ENCODE data around the gene USP17L20.
"Not testable (repeated sequence)": the region's sequence is repeated elsewhere in the genome, so short reads cannot be mapped to it uniquely, and the experiment has no call there.

Gene USP17L20, protein sequence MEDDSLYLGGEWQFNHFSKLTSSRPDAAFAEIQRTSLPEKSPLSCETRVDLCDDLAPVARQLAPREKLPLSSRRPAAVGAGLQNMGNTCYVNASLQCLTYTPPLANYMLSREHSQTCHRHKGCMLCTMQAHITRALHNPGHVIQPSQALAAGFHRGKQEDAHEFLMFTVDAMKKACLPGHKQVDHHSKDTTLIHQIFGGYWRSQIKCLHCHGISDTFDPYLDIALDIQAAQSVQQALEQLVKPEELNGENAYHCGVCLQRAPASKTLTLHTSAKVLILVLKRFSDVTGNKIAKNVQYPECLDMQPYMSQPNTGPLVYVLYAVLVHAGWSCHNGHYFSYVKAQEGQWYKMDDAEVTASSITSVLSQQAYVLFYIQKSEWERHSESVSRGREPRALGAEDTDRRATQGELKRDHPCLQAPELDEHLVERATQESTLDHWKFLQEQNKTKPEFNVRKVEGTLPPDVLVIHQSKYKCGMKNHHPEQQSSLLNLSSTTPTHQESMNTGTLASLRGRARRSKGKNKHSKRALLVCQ
- 0 reads per million in 4 experiments for total RNA-seq

DNA sequence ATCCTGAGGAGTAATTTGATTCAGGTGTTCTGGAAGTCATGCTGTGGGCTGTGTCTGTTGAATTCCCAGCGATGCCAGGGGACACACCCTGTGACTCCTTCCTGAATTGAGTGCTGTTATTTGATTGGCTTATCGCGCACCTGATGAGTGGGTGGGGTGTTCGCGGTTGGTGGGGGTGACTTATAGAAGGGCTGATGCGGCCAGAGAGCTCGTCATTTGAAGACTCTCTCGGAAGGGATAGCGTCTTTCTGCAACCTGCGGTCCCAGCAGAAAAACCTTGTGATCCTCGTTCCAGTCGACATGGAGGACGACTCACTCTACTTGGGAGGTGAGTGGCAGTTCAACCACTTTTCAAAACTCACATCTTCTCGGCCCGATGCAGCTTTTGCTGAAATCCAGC, at the start of gene USP17L20:
Gene USP17L20 (plus strand): TSS at position 301 of the 400 bp plus-strand sequence. CDS start 0 bp downstream, at position 301.
- DNase-seq, result not testable (repeated sequence)

DNA sequence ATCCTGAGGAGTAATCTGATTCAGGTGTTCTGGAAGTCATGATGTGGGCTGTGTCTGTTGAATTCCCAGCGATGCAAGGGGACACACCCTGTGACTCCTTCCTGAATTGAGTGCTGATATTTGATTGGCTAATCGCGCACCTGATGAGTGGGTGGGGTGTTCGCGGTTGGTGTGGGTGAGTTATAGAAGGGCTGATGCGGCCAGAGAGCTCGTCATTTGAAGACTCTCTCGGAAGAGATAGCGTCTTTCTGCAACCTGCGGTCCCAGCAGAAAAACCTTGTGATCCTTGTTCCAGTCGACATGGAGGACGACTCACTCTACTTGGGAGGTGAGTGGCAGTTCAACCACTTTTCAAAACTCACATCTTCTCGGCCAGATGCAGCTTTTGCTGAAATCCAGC, 47.6 kb upstream of the USP17L20 start, which contains the start of gene USP17L10:
Gene USP17L10 (plus strand): TSS at position 301 of the 400 bp plus-strand sequence. CDS start 0 bp downstream, at position 301.
- DNase-seq, result not testable (repeated sequence)

DNA sequence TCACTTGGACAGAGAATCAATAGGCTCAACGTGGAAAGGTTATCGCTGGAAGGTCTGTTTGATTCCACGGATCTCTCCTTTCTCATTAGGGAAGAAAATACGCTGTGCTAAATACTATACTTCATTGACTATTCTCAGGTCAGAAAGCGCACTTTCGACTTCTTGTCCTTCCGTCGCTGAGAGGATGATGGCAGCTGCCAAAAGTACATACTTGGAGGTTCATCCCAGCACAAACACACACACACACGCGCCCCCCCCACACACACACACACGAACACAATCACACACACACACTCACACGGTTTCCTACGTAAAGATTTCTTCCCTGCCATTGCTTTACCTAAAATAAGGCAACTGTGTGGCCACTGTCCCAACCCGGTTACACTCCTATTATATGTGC, 43.2 kb upstream of the USP17L20 start:
- DNase-seq, result not testable (repeated sequence)

DNA sequence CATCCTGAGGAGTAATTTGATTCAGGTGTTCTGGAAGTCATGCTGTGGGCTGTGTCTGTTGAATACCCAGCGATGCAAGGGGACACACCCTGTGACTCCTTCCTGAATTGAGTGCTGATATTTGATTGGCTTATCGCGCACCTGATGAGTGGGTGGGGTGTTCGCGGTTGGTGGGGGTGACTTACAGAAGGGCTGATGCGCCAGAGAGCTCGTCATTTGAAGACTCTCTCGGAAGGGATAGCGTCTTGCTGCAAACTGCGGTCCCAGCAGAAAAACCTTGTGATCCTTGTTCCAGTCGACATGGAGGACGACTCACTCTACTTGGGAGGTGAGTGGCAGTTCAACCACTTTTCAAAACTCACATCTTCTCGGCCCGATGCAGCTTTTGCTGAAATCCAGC, 42.8 kb upstream of the USP17L20 start, which contains the start of gene USP17L11:
Gene USP17L11 (plus strand): TSS at position 301 of the 400 bp plus-strand sequence. CDS start 0 bp downstream, at position 301.
- DNase-seq, result not testable (repeated sequence)

DNA sequence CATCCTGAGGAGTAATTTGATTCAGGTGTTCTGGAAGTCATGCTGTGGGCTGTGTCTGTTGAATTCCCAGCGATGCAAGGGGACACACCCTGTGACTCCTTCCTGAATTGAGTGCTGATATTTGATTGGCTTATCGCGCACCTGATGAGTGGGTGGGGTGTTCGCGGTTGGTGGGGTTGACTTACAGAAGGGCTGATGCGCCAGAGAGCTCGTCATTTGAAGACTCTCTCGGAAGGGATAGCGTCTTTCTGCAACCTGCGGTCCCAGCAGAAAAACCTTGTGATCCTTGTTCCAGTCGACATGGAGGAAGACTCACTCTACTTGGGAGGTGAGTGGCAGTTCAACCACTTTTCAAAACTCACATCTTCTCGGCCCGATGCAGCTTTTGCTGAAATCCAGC, 38.1 kb upstream of the USP17L20 start, which contains the start of gene USP17L12:
Gene USP17L12 (plus strand): TSS at position 301 of the 400 bp plus-strand sequence. CDS start 0 bp downstream, at position 301.
- DNase-seq, result not testable (repeated sequence)

DNA sequence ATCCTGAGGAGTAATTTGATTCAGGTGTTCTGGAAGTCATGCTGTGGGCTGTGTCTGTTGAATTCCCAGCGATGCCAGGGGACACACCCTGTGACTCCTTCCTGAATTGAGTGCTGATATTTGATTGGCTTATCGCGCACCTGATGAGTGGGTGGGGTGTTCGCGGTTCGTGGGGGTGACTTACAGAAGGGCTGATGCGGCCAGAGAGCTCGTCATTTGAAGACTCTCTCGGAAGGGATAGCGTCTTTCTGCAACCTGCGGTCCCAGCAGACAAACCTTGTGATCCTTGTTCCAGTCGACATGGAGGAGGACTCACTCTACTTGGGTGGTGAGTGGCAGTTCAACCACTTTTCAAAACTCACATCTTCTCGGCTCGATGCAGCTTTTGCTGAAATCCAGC, 33.3 kb upstream of the USP17L20 start, which contains the start of gene USP17L13:
Gene USP17L13 (plus strand): TSS at position 301 of the 400 bp plus-strand sequence. CDS start 0 bp downstream, at position 301.
- DNase-seq, result not testable (repeated sequence)

DNA sequence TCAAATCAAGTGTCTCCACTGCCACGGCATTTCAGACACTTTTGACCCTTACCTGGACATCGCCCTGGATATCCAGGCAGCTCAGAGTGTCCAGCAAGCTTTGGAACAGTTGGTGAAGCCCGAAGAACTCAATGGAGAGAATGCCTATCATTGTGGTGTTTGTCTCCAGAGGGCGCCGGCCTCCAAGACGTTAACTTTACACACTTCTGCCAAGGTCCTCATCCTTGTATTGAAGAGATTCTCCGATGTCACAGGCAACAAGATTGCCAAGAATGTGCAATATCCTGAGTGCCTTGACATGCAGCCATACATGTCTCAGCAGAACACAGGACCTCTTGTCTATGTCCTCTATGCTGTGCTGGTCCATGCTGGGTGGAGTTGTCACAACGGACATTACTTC, 27.7 kb upstream of the USP17L20 start:
- not testable (repeated sequence) for DNase-seq

DNA sequence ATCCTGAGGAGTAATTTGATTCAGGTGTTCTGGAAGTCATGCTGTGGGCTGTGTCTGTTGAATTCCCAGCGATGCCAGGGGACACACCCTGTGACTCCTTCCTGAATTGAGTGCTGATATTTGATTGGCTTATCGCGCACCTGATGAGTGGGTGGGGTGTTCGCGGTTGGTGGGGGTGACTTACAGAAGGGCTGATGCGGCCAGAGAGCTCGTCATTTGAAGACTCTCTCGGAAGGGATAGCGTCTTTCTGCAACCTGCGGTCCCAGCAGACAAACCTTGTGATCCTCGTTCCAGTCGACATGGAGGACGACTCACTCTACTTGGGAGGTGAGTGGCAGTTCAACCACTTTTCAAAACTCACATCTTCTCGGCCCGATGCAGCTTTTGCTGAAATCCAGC, 23.8 kb upstream of the USP17L20 start, which contains the start of gene USP17L15:
Gene USP17L15 (plus strand): TSS at position 301 of the 400 bp plus-strand sequence. CDS start 0 bp downstream, at position 301.
- DNase-seq, result not testable (repeated sequence)

DNA sequence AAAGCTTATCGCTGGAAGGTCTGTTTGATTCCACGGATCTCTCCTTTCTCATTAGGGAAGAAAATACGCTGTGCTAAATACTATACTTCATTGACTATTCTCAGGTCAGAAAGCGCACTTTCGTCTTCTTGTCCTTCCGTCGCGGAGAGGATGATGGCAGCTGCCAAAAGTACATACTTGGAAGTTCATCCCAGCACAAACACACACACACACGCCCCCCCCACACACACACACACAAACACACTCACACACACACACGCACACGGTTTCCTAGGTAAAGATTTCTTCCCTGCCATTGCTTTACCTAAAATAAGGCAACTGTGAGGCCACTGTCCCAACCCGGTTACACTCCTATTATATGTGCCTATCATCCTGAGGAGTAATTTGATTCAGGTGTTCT, 19.5 kb upstream of the USP17L20 start:
- DNase-seq, result not testable (repeated sequence)

DNA sequence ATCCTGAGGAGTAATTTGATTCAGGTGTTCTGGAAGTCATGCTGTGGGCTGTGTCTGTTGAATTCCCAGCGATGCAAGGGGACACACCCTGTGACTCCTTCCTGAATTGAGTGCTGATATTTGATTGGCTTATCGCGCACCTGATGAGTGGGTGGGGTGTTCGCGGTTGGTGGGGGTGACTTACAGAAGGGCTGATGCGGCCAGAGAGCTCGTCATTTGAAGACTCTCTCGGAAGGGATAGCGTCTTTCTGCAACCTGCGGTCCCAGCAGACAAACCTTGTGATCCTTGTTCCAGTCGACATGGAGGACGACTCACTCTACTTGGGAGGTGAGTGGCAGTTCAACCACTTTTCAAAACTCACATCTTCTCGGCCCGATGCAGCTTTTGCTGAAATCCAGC, 14.3 kb upstream of the USP17L20 start, which contains the start of gene USP17L17:
Gene USP17L17 (plus strand): TSS at position 301 of the 400 bp plus-strand sequence. CDS start 0 bp downstream, at position 301.
- DNase-seq, result not testable (repeated sequence)

DNA sequence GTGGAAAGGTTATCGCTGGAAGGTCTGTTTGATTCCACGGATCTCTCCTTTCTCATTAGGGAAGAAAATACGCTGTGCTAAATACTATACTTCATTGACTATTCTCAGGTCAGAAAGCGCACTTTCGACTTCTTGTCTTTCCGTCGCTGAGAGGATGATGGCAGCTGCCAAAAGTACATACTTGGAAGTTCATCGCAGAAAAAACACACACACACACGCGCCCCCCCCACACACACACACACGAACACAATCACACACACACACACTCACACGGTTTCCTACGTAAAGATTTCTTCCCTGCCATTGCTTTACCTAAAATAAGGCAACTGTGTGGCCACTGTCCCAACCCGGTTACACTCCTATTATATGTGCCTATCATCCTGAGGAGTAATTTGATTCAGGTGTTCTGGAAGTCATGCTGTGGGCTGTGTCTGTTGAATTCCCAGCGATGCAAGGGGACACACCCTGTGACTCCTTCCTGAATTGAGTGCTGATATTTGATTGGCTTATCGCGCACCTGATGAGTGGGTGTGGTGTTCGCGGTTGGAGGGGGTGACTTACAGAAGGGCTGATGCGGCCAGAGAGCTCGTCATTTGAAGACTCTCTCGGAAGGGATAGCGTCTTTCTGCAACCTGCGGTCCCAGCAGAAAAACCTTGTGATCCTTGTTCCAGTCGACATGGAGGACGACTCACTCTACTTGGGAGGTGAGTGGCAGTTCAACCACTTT, 9.8 kb upstream of the USP17L20 start, which contains the start of gene USP17L18:
Gene USP17L18 (plus strand): TSS at position 678 of the 728 bp plus-strand sequence. CDS start 0 bp downstream, at position 678.
- DNase-seq, result not testable (repeated sequence)

DNA sequence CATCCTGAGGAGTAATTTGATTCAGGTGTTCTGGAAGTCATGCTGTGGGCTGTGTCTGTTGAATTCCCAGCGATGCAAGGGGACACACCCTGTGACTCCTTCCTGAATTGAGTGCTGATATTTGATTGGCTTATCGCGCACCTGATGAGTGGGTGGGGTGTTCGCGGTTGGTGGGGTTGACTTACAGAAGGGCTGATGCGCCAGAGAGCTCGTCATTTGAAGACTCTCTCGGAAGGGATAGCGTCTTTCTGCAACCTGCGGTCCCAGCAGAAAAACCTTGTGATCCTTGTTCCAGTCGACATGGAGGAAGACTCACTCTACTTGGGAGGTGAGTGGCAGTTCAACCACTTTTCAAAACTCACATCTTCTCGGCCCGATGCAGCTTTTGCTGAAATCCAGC, 4.8 kb upstream of the USP17L20 start, which contains the start of gene USP17L19:
Gene USP17L19 (plus strand): TSS at position 301 of the 400 bp plus-strand sequence. CDS start 0 bp downstream, at position 301.
- not testable (repeated sequence) for DNase-seq

DNA sequence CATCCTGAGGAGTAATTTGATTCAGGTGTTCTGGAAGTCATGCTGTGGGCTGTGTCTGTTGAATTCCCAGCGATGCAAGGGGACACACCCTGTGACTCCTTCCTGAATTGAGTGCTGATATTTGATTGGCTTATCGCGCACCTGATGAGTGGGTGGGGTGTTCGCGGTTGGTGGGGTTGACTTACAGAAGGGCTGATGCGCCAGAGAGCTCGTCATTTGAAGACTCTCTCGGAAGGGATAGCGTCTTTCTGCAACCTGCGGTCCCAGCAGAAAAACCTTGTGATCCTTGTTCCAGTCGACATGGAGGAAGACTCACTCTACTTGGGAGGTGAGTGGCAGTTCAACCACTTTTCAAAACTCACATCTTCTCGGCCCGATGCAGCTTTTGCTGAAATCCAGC, 4.6 kb downstream of the USP17L20 start, which contains the start of gene USP17L21:
Gene USP17L21 (plus strand): TSS at position 301 of the 400 bp plus-strand sequence. CDS start 0 bp downstream, at position 301.
- DNase-seq, result not testable (repeated sequence)

DNA sequence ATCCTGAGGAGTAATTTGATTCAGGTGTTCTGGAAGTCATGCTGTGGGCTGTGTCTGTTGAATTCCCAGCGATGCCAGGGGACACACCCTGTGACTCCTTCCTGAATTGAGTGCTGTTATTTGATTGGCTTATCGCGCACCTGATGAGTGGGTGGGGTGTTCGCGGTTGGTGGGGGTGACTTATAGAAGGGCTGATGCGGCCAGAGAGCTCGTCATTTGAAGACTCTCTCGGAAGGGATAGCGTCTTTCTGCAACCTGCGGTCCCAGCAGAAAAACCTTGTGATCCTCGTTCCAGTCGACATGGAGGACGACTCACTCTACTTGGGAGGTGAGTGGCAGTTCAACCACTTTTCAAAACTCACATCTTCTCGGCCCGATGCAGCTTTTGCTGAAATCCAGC, 9.4 kb downstream of the USP17L20 start, which contains the start of gene USP17L22:
Gene USP17L22 (plus strand): TSS at position 301 of the 400 bp plus-strand sequence. CDS start 0 bp downstream, at position 301.
- DNase-seq, result not testable (repeated sequence)

DNA sequence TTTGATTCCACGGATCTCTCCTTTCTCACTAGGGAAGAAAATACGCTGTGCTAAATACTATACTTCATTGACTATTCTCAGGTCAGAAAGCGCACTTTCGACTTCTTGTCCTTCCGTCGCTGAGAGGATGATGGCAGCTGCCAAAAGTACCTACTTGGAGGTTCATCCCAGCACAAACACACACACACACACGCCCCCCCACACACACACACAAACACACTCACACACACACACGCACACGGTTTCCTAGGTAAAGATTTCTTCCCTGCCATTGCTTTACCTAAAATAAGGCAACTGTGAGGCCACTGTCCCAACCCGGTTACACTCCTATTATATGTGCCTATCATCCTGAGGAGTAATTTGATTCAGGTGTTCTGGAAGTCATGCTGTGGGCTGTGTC, 13.8 kb downstream of the USP17L20 start:
- DNase-seq, result not testable (repeated sequence)
